Endothelial cell (in vitro differentiated cells): ENCODE results near the gene SLC13A2. TPM values are rescaled to one million over a fixed set of nuclear protein-coding genes. Genes with fewer than 3 reads are reported as not detected.
A peak's percentile ranks its signal among the peaks of the same experiment; 100 is the strongest.
"Not testable (repeated sequence)": the region's sequence is repeated elsewhere in the genome, so short reads cannot be mapped to it uniquely, and the experiment has no call there.

Experiments
- DNase-seq: peaks from one replicate; pipeline ENCODE4 v3.0.0; 2021; ENCODE audit warnings: low spot score
- H3K27ac Mint-ChIP-seq: one replicate; pipeline ENCODE4 v1.8.0; 2021; ENCODE audit warnings: mixed read lengths, inconsistent platforms; ENCODE audit not compliant: unreplicated experiment
- H3K27me3 Mint-ChIP-seq: one replicate; pipeline ENCODE4 v1.8.0; 2021; ENCODE audit warnings: mild to moderate bottlenecking, moderate library complexity, mixed read lengths, inconsistent platforms; ENCODE audit not compliant: unreplicated experiment
- H3K36me3 Mint-ChIP-seq: one replicate; pipeline ENCODE4 v1.8.0; 2021; ENCODE audit warnings: mild to moderate bottlenecking, low read depth, mixed read lengths, inconsistent platforms; ENCODE audit not compliant: unreplicated experiment
- H3K4me1 Mint-ChIP-seq: one replicate; pipeline ENCODE4 v1.8.0; 2021; ENCODE audit warnings: mild to moderate bottlenecking, mixed read lengths, inconsistent platforms; ENCODE audit not compliant: unreplicated experiment
- H3K4me3 Mint-ChIP-seq: one replicate; pipeline ENCODE4 v1.8.0; 2021; ENCODE audit warnings: mild to moderate bottlenecking, mixed read lengths, inconsistent platforms; ENCODE audit not compliant: unreplicated experiment
- H3K9me3 Mint-ChIP-seq: one replicate; pipeline ENCODE4 v1.8.0; 2021; ENCODE audit warnings: mixed read lengths, inconsistent platforms; ENCODE audit not compliant: unreplicated experiment
- total RNA-seq: library from RNA; stranded (reverse); fragmentation: NEBNext Ultra II Directional; extraction: Animal tissue kit (Norgen Biotek cat#: 25700); gene quantifications from one replicate; pipeline ENCODE4 v1.2.1, GENCODE V29; 2021; ENCODE audit not compliant: unreplicated experiment
- TF ChIP-seq, protein P1 (sequence below): fragments of 200-600 bp; sonication (generic); IDR thresholded peaks from one replicate; pipeline ENCODE4 v1.5.0; 2021; ENCODE audit warnings: antibody characterized with exemption; ENCODE audit not compliant: unreplicated experiment

Gene SLC13A2
- total RNA-seq, 1 donor from 2014 or later: not detected

DNA sequence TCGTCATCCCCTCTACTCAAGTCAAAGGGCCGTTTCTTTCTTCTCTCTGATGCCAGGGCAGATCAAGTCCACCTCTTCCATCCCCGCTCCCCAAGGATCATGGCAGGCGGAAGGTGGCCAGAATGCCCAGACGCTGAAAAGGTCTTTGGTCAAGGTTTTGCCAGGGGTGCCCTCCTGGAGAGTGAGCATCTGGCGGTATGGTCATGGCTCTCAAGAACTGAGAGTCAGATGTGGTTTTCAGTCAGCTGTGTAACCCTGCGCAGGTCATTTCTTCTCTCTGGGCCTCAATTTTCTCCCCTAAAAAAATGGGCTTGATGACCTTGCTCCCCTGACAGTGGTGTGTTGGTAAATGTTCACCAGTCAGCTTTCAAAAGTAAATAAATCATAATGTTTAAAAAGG lies 45.1 kb downstream of the SLC13A2 start:
- Mint-ChIP-seq H3K36me3 (no peaks in the 10 kb centered on the region), H3K4me1 (peaks cover 7% of the 10 kb centered on the region), H3K4me3 (no peak overlapping the region), H3K27ac (no peak overlapping the region), H3K27me3 (peaks cover 12% of the 10 kb centered on the region), H3K9me3 (no peaks in the 10 kb centered on the region)
- DNase-seq: no peak
- TF ChIP-seq, protein P1, sequence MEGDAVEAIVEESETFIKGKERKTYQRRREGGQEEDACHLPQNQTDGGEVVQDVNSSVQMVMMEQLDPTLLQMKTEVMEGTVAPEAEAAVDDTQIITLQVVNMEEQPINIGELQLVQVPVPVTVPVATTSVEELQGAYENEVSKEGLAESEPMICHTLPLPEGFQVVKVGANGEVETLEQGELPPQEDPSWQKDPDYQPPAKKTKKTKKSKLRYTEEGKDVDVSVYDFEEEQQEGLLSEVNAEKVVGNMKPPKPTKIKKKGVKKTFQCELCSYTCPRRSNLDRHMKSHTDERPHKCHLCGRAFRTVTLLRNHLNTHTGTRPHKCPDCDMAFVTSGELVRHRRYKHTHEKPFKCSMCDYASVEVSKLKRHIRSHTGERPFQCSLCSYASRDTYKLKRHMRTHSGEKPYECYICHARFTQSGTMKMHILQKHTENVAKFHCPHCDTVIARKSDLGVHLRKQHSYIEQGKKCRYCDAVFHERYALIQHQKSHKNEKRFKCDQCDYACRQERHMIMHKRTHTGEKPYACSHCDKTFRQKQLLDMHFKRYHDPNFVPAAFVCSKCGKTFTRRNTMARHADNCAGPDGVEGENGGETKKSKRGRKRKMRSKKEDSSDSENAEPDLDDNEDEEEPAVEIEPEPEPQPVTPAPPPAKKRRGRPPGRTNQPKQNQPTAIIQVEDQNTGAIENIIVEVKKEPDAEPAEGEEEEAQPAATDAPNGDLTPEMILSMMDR: no peak

DNA sequence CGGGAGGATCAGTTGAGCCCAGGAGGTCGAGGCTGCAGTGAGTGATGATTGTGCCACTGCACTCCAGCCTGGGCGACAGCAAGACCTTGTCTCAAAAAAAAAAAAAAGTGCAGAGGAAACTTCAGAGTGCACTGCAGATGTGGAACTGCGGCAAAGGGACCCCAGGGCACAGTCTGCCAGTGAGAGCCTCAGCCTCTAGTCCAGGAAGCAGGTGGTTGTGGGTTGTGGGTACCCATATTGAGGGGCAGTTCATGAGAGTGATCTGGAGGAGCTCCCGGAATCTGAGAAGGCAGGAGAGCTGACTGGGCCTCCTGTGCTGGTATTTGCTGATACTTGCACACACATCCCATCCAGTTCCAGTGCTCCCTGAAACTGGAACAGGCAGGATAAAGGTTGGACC lies 45.8 kb downstream of the SLC13A2 start:
- TF ChIP-seq, protein P1: no peak
- no peaks in the 10 kb centered on the region for H3K9me3 Mint-ChIP-seq

DNA sequence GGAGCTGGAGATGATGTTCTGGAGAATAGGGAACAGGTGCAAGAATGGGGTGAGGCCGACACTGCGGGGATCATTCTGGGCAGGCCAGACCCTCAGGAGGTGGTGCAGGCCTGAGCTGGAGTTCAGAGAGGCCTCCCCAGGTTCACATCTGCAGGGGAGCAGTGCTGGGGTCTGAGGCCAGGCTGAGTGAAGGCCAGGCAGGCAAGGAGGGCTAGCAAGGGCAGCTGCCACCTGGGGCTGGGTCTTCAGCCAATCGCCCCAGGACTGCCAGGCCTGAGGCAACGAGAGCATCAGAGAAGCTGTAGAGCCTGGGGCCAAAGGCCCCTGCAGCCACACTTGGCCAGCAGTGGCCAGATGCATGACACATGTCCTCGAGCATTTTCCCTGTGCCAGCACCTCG lies 47.2 kb downstream of the SLC13A2 start:
- no peak overlapping the region for H3K27ac Mint-ChIP-seq
- H3K4me3 Mint-ChIP-seq: no peak overlapping the region
- H3K36me3 Mint-ChIP-seq: no peaks in the 10 kb centered on the region
- peaks cover 7% of the 10 kb centered on the region for H3K4me1 Mint-ChIP-seq
- no peaks in the 10 kb centered on the region for H3K9me3 Mint-ChIP-seq
- peaks cover 10% of the 10 kb centered on the region for H3K27me3 Mint-ChIP-seq
- TF ChIP-seq, protein P1: no peak
- DNase-seq: no peak

More for the DNA sequence above, 45.8 kb downstream of the SLC13A2 start:
- H3K27ac Mint-ChIP-seq: no peak overlapping the region
- H3K36me3 Mint-ChIP-seq: no peaks in the 10 kb centered on the region
- H3K27me3 Mint-ChIP-seq: peaks cover 10% of the 10 kb centered on the region
- peaks cover 7% of the 10 kb centered on the region for H3K4me1 Mint-ChIP-seq
- H3K4me3 Mint-ChIP-seq: no peak overlapping the region
- DNase-seq: no peak

DNA sequence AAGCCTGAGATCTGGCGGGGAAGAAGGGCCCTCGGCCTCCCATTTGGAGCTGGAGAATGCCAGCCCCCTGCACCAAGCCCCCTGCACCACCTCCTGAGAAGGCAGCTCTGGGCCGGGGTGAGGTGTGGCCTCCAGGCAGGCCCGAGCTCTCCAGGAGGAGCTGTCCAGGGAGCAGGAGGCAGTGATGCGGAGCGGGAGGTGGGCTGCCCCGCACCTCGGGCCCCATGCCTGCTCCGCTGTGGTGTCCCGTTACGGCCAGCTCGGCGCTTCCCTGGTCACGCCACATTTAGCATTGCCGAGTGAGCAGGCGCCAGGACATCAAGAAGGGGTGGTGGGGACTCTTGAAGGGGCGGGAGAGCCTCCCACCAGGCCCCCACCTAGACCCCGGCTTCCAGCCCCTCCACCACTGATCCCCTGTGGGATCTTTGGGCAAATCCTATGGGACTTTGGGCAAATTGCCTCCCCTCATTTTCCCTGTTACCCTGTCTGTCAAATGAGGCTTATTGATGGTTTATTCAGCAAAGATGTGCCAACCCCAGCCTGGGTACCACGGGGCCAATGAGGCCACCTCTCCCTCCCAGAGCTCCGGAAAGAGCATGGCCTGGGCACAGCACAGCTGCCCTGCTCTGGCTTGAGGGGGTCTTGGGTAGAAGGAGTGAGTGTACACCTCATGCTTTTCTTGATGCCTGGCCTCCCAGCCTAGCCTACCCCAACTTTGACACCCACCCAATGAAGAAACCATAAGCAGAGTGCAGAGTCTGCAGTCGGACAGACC lies 48.1 kb downstream of the SLC13A2 start:
- TF ChIP-seq, protein P1: no peak
- no peaks in the 10 kb centered on the region for H3K9me3 Mint-ChIP-seq
- H3K36me3 Mint-ChIP-seq: no peaks in the 10 kb centered on the region
- no peak overlapping the region for H3K27ac Mint-ChIP-seq
- H3K27me3 Mint-ChIP-seq: peaks cover 6% of the 10 kb centered on the region
- no peak for DNase-seq
- H3K4me1 Mint-ChIP-seq: peaks cover 7% of the 10 kb centered on the region
- H3K4me3 Mint-ChIP-seq: no peak overlapping the region

DNA sequence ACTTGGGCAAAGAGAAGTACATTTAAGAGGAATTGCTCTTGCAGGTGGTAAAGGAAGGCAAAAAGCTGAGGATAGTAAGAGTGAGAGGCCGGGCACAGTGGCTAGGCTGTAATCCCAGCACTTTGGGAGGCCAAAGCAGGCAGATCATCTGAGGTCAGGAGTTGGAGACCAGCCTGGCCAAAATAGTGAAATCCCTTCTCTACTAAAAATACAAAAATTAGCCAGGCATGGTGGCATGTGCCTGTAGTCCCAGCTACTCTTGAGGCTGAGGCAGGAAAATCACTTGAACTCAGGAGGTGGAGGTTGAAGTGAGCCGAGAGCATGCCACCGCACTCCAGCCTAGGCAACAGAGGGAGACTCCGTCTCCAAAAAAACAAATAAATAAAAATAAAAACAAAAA lies 48.8 kb downstream of the SLC13A2 start:
- H3K4me1 Mint-ChIP-seq, H3K9me3 Mint-ChIP-seq, H3K27me3 Mint-ChIP-seq, DNase-seq, H3K36me3 Mint-ChIP-seq, H3K4me3 Mint-ChIP-seq: not testable (repeated sequence)
- peak overlapping the region; percentile 48 for H3K27ac Mint-ChIP-seq
